Fibroblast of villous mesenchyme (primary cell): ENCODE data around the gene TRIML2. TPM values are rescaled to one million over a fixed set of nuclear protein-coding genes. Genes with fewer than 3 reads are reported as not detected.

Experiments
- DNase-seq: peaks from one replicate; pipeline ENCODE4 v3.0.0-alpha.2; 2010; ENCODE audit warnings: low read depth
- H3K4me3 ChIP-seq: 2 replicates; pipeline ENCODE4 v1.5.1; 2011; ENCODE audit warnings: low read depth, mild to moderate bottlenecking, low read length
- total RNA-seq: library from RNA; depleted of rRNA; stranded (reverse); fragments of >200 nt; gene quantifications from 2 replicates; pipeline ENCODE4 v1.2.3, GENCODE V29; 2012
- TF ChIP-seq, protein P1 (sequence below): IDR thresholded peaks from 2 replicates; pipeline ENCODE4 v1.5.1; 2012; ENCODE audit warnings: low read depth, mild to moderate bottlenecking, low read length; ENCODE audit not compliant: insufficient read depth

TRIML2 gene
- total RNA-seq, 1 donor = not detected

GRCh38 chr4:188145601-188146000 lies 36.2 kb upstream of the TRIML2 start:
- DNase-seq = no peak
- TF ChIP-seq, protein P1, sequence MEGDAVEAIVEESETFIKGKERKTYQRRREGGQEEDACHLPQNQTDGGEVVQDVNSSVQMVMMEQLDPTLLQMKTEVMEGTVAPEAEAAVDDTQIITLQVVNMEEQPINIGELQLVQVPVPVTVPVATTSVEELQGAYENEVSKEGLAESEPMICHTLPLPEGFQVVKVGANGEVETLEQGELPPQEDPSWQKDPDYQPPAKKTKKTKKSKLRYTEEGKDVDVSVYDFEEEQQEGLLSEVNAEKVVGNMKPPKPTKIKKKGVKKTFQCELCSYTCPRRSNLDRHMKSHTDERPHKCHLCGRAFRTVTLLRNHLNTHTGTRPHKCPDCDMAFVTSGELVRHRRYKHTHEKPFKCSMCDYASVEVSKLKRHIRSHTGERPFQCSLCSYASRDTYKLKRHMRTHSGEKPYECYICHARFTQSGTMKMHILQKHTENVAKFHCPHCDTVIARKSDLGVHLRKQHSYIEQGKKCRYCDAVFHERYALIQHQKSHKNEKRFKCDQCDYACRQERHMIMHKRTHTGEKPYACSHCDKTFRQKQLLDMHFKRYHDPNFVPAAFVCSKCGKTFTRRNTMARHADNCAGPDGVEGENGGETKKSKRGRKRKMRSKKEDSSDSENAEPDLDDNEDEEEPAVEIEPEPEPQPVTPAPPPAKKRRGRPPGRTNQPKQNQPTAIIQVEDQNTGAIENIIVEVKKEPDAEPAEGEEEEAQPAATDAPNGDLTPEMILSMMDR = no peak
- no peak overlapping the region for H3K4me3 ChIP-seq

DNA sequence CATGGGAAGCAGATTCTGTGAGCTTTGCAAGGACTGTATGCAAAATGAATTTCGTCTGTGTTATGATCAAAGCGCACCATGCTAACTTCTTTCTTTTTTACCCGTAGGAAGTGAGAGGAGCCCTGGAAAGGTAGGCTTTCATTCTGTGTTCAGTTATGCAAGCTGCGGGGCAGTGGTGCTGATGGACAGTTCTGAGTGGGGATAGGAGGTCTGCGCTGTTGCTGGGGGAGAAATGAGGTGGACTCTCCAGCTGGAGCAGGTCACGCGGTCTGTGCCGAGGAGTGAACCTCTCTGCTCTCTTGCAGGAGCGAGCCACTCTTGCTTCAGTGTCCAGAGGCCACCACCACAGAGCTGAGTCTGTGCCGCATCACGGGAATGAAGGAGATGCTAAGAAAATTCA lies 34.3 kb upstream of the TRIML2 start:
- H3K4me3 ChIP-seq = no peak overlapping the region
- TF ChIP-seq, protein P1 = no peak
- no peak for DNase-seq

GRCh38 chr4:188139671-188140070 lies 30.3 kb upstream of the TRIML2 start:
- no peak overlapping the region for H3K4me3 ChIP-seq
- DNase-seq = no peak
- TF ChIP-seq, protein P1 = no peak

DNA sequence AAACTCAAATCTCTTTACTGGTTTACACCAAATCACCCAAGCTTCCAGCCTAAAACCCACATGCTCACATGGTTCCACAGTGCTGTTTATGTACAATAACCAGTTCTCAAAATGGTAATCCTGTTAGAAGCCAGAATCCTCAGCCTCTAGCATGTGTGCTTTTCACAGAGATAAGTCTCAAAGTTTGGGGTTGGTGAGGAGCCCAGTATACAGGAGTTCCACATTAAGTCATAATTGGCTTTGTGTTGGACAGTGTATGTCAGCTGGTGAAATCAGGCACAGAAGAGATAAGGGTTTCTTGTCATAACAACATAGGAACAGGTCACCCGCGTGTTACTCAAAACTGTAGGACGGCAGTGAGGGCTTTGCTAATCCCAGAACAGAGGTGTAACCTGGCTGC lies 29.7 kb upstream of the TRIML2 start, which contains the start of gene TRIML1:
TRIML1 (plus strand) TSS at position 301 of the 400 bp plus-strand sequence. CDS start 118 bp downstream, outside the sequence.
- TF ChIP-seq, protein P1 = no peak
- H3K4me3 ChIP-seq = no peak within 1 kb of the TSS
- DNase-seq = no peak

DNA sequence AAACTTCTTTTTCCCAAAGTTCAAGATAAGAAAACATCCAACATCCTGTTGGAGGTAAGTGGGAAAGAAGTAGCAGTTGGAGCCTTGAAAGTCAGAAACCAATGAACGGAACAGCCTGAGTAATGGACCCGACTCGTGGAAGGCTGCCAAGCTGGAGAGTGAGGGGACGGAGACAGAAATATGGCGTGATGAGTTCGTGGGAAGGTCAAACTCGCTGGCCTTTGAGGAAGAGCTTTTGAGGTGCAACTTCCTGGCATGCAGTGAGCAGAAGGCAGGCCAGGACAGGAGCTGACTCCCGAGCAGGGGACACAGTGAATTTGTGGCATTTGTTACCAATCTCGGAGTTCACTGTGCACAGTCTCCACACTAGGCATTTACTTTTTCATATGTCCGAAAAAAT lies 28.8 kb upstream of the TRIML2 start:
- no peak overlapping the region for H3K4me3 ChIP-seq
- no peak for DNase-seq
- TF ChIP-seq, protein P1 = no peak

GRCh38 chr4:188132232-188132631 lies 22.8 kb upstream of the TRIML2 start:
- DNase-seq = no peak
- TF ChIP-seq, protein P1 = no peak
- no peak overlapping the region for H3K4me3 ChIP-seq

DNA sequence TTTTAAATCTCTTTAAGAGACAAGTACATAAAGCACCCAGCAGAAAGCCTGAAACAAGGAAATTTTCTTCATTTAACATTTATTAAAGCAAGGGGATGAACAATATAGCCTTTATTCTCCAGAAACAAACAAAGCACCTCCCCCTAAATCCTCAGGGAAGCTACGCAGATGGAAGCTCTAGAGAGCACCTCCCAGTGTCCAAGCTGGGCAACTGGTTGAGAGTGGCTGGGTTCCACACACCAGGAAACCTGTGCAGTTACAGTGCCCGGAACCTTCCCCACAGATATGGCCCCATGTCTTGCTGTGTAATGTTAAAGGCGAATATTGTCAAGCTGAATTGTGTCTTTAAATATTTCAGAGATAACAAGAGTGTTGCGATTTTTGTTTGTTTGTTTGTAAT lies 21.0 kb upstream of the TRIML2 start:
- TF ChIP-seq, protein P1 = no peak
- DNase-seq = no peak

More for the DNA sequence above, 21.0 kb upstream of the TRIML2 start:
- no peak overlapping the region for H3K4me3 ChIP-seq
